K562 (cell line): ENCODE data around the gene LRRC3. TPM values are rescaled to one million over a fixed set of nuclear protein-coding genes. Genes with fewer than 3 reads are reported as not detected.

Experiments used
- ATAC-seq: fragments of 200-7000 bp; cut with Tn5 transposase; 3 replicates; pipeline ENCODE4 v1.9.1; 2020; ENCODE audit warnings: moderate library complexity
- BruUV-seq: library from RNA; stranded (reverse); fragments of 400-500 nt; replicated peaks from 2 replicates; lab custom pipeline; 2021; lab: Mats Ljungman, UMichigan
- CTCF ChIA-PET: fragments of 300-600 bp; formaldehyde crosslinking; extraction: SDS; loops from one replicate; lab custom pipeline; 2021; ENCODE audit warnings: low intra/inter-chr PET ratio; lab: Yijun Ruan, JAX
- POLR2A ChIA-PET: fragments of 300-600, 350-650 bp; sonication (Branson Sonifier 250); formaldehyde crosslinking; extraction: SDS; loops from one replicate; lab custom pipeline; 2021; ENCODE audit warnings: antibody characterized with exemption, inconsistent platforms; lab: Yijun Ruan, JAX
- DNase-seq, 4 experiments: peaks; one replicate each; pipeline versions ENCODE4 v3.0.0 to v3.0.0-alpha.2; 2011 to 2018; ENCODE audit warnings: low spot score in 3 of 4, mixed read lengths in 3 of 4; ENCODE audit errors: extremely low read depth in 1 of 4
- FAIRE-seq: peaks from 2 replicates; lab custom pipeline; 2011; peaks lifted over from hg19 to GRCh38; lab: Jason Lieb, UNC
- H2AFZ ChIP-seq: 2 replicates; pipeline ENCODE4 v1.6.0; 2011; ENCODE audit warnings: low read depth, low read length, control low read depth, inconsistent platforms
- H3K27ac ChIP-seq: fragments of 200-600 bp; 3 replicates; pipeline ENCODE4 v1.8.0; 2011; ENCODE audit warnings: low read depth, mild to moderate bottlenecking, control low read depth, inconsistent platforms, low read length, moderate library complexity, mixed read lengths; ENCODE audit errors: extremely low read depth
- H3K27me3 ChIP-seq, 2 experiments: fragments of 300-600 bp in 1 of 2; 2 replicates in 1 of 2; 3 replicates in 1 of 2; pipeline versions ENCODE4 v1.6.0 to v1.8.0; 2011; ENCODE audit warnings: inconsistent platforms in 2 of 2, low read length in 2 of 2, mild to moderate bottlenecking in 1 of 2, mixed read lengths in 1 of 2, moderate library complexity in 1 of 2; ENCODE audit not compliant: control insufficient read depth in 2 of 2, insufficient read depth in 2 of 2
- H3K36me3 ChIP-seq: fragments of 300-600 bp; 3 replicates; pipeline ENCODE4 v1.8.0; 2011; ENCODE audit warnings: mild to moderate bottlenecking, low read length, inconsistent platforms; ENCODE audit not compliant: control insufficient read depth, insufficient read depth
- H3K4me1 ChIP-seq, 2 experiments: fragments of 200-600 bp in 1 of 2; replicated peaks in 1 of 2; 2 replicates in 1 of 2; 3 replicates in 1 of 2; pipeline versions ENCODE4 v1.5.1 to v1.8.0; 2011; ENCODE audit warnings: inconsistent platforms in 2 of 2, low read length in 2 of 2, mild to moderate bottlenecking in 1 of 2, mixed read lengths in 1 of 2, moderate library complexity in 1 of 2; ENCODE audit not compliant: control insufficient read depth in 2 of 2, insufficient read depth in 2 of 2
- H3K4me2 ChIP-seq: 2 replicates; pipeline ENCODE4 v1.6.1; 2011; ENCODE audit warnings: low read length, control low read depth, inconsistent platforms, mixed read lengths; ENCODE audit not compliant: insufficient read depth
- H3K4me3 ChIP-seq: fragments of 200-600 bp; sonication (generic), shearing (Covaris generic); 2 replicates; pipeline ENCODE4 v1.5.1; 2016; ENCODE audit warnings: control low read depth, inconsistent platforms
- H3K79me2 ChIP-seq: fragments of 200-600 bp; 3 replicates; pipeline ENCODE4 v1.8.0; 2011; ENCODE audit warnings: low read length, inconsistent platforms; ENCODE audit not compliant: control insufficient read depth, insufficient read depth
- H3K9ac ChIP-seq, 2 experiments: 2 replicates each; pipeline versions ENCODE4 v1.6.0 to v1.6.1; 2011; ENCODE audit warnings: low read depth in 2 of 2, low read length in 2 of 2, control low read depth in 1 of 2, inconsistent platforms in 1 of 2, mild to moderate bottlenecking in 1 of 2, mixed read lengths in 1 of 2; ENCODE audit not compliant: insufficient read depth in 1 of 2
- H3K9me1 ChIP-seq: one replicate; pipeline ENCODE4 v1.6.0; 2011; ENCODE audit warnings: inconsistent platforms, mild to moderate bottlenecking, low read length, moderate library complexity; ENCODE audit not compliant: control insufficient read depth, insufficient read depth
- H3K9me3 ChIP-seq: replicated peaks from 2 replicates; pipeline ENCODE4 v1.5.1; 2011; ENCODE audit warnings: low read depth, low read length, inconsistent platforms; ENCODE audit not compliant: control insufficient read depth, insufficient read depth
- H4K20me1 ChIP-seq: replicated peaks from 2 replicates; pipeline ENCODE4 v1.6.1; 2011; ENCODE audit warnings: low read length, inconsistent platforms, mixed read lengths; ENCODE audit not compliant: control insufficient read depth, insufficient read depth
- CTCF ChIP-seq, 3 experiments: IDR thresholded peaks in 2 of 3; conservative IDR thresholded peaks in 1 of 3; 2 replicates each; pipeline ENCODE4 v1.5.1; 2011 to 2012; ENCODE audit warnings: low read length in 3 of 3, mild to moderate bottlenecking in 3 of 3, control low read depth in 2 of 3, improper control_type of control experiment in 1 of 3, inconsistent platforms in 1 of 3, low read depth in 1 of 3, mixed read lengths in 1 of 3, moderate library complexity in 1 of 3; ENCODE audit not compliant: insufficient read depth in 2 of 3
- HDAC1 ChIP-seq, 2 experiments: fragments of 450-650 bp; IDR thresholded peaks; 2 replicates each; pipeline ENCODE4 v1.6.1; 2016 to 2017; ENCODE audit warnings: inconsistent platforms in 1 of 2, mild to moderate bottlenecking in 1 of 2, moderate library complexity in 1 of 2
- HMG20B ChIP-seq: fragments of 250-450 bp; sonication (Bioruptor Pico); IDR thresholded peaks from 2 replicates; pipeline ENCODE4 v1.5.0; 2021; ENCODE audit warnings: mild to moderate bottlenecking
- MAZ ChIP-seq, 2 experiments: fragments of 450-650 bp in 1 of 2; sonication (generic) in 1 of 2; formaldehyde crosslinking; IDR thresholded peaks in 1 of 2; conservative IDR thresholded peaks in 1 of 2; 2 replicates each; pipeline versions ENCODE4 v1.4.0 to v1.5.0; 2020; ENCODE audit warnings: mild to moderate bottlenecking in 1 of 2, missing genetic modification reagents in 1 of 2
- MXD1 ChIP-seq: fragments of 250-450 bp; sonication (Bioruptor Pico); IDR thresholded peaks from 2 replicates; pipeline ENCODE4 v1.8.0; 2021; ENCODE audit warnings: borderline replicate concordance, mild to moderate bottlenecking, moderate library complexity; ENCODE audit not compliant: poor library complexity, severe bottlenecking
- NCOA1 ChIP-seq: fragments of 450-650 bp; IDR thresholded peaks from 2 replicates; pipeline ENCODE4 v1.6.1; 2016; ENCODE audit warnings: low read depth
- NR0B1 ChIP-seq: fragments of 450-650 bp; IDR thresholded peaks from one replicate; pipeline ENCODE4 v1.6.1; 2018; ENCODE audit warnings: mild to moderate bottlenecking, moderate library complexity; ENCODE audit not compliant: partially characterized antibody
- NR2F6 ChIP-seq: fragments of 450-650 bp; formaldehyde crosslinking; IDR thresholded peaks from 2 replicates; pipeline ENCODE4 v1.4.0; 2020; ENCODE audit warnings: mild to moderate bottlenecking
- RBM25 ChIP-seq: fragments of 200-400 bp; formaldehyde crosslinking; IDR thresholded peaks from 2 replicates; pipeline ENCODE4 v1.6.1; 2018; ENCODE audit warnings: low read length, low read depth, moderate library complexity; ENCODE audit not compliant: severe bottlenecking
- RCOR1 ChIP-seq, 2 experiments: IDR thresholded peaks; 2 replicates each; pipeline ENCODE4 v1.6.1; 2012; ENCODE audit warnings: low read depth in 2 of 2, low read length in 2 of 2, borderline replicate concordance in 1 of 2, improper control_type of control experiment in 1 of 2
- RFX5 ChIP-seq: IDR thresholded peaks from 2 replicates; pipeline ENCODE4 v1.6.1; 2011; ENCODE audit warnings: low read depth, mild to moderate bottlenecking, improper control_type of control experiment, low read length
- TGIF2 ChIP-seq: sonication (generic); formaldehyde crosslinking; IDR thresholded peaks from 2 replicates; pipeline ENCODE4 v1.8.1; 2022; ENCODE audit warnings: mild to moderate bottlenecking, missing genetic modification reagents, moderate library complexity
- ZBTB49 ChIP-seq: sonication (generic); formaldehyde crosslinking; IDR thresholded peaks from 2 replicates; pipeline ENCODE4 v1.8.0; 2022; ENCODE audit warnings: missing genetic modification reagents, mild to moderate bottlenecking, borderline replicate concordance
- WGBS: fragments of 100-300 bp; shearing (Covaris generic); methylation state at CpG from one replicate; pipeline ENCODE4 v1.1.6; 2016; ENCODE audit warnings: low coverage, mixed read lengths; ENCODE audit not compliant: insufficient coverage; ENCODE audit errors: missing lambda C conversion rate; 5-methylcytosine and 5-hydroxymethylcytosine counted together
- in situ Hi-C: fragments of 300-500 bp; cut with MboI; formaldehyde crosslinking; loops from 4 replicates; pipeline ENCODE4 v1.15.0; 2018; ENCODE audit warnings: inconsistent platforms, mixed read lengths
- intact Hi-C: fragments of 100-400 bp; cut with micrococcal nuclease; formaldehyde crosslinking; loops from 2 replicates; pipeline ENCODE4 v1.14.2; 2022
- polyA plus RNA-seq, 8 experiments: library from polyadenylated mRNA; depleted of rRNA in 4 of 8; stranded (reverse) in 5 of 8; unstranded in 3 of 8; fragments of >200 nt; fragmentation: Nextera tagmentation in 2 of 8; fragmentation: Illumina TruSeq in 1 of 8; extraction: Ambion mirVana in 2 of 8; extraction: Trizol in 1 of 8; gene quantifications; 2 replicates each; pipeline versions ENCODE4 v1.2.1 to v1.2.3, GENCODE V29; 2011 to 2014; ENCODE audit warnings: inconsistent platforms in 1 of 8, missing spikeins in 1 of 8
- total RNA-seq, 7 experiments: library from RNA; depleted of rRNA in 6 of 7; stranded (reverse); fragments of >200 nt in 6 of 7; fragmentation: Illumina TruSeq in 2 of 7; extraction: Trizol in 2 of 7; gene quantifications; 2 replicates each; pipeline versions ENCODE4 v1.2.1 to v1.2.3, GENCODE V29; 2011 to 2021; ENCODE audit warnings: low replicate concordance in 1 of 7

LRRC3 gene
- total and polyA plus RNA-seq, 9 of the 15 experiments (the other 6 are each of a cell fraction or from before 2014, with no cell fraction given) = 0.04 TPM; not detected in 7

GRCh38 chr21:44487831-44488230 is 32.5 kb downstream of the LRRC3 start:
- ChIA-PET POLR2A (no interaction called here), CTCF (interaction anchor here (0.6 kb wide), 1 partner anchor 852 kb away, joined by 5 read pairs; no protein-coding TSS in a partner anchor)
- no peaks in the 10 kb centered on the region for H3K79me2 ChIP-seq
- no peaks in the 10 kb centered on the region for H3K9me3 ChIP-seq
- no peak overlapping the region for H3K4me3 ChIP-seq
- H3K27ac ChIP-seq = no peak overlapping the region
- H3K27me3 ChIP-seq = peaks cover 14 to 47% of the 10 kb centered on the region in 2 experiments; a peak in 4 of 5 replicates
- peak; percentile 76 for FAIRE-seq
- H4K20me1 ChIP-seq = no peaks in the 10 kb centered on the region
- ATAC-seq = peak; percentile 76; the same call in 2 of the 3 replicates
- WGBS = 0% methylated on average over 4 of the region's 4 CpGs
- H2AFZ ChIP-seq = no peak overlapping the region
- no peaks in the 10 kb centered on the region for H3K36me3 ChIP-seq
- no peak overlapping the region for H3K4me2 ChIP-seq
- BruUV-seq = no TSS peak
- H3K9me1 ChIP-seq = no peaks in the 10 kb centered on the region
- H3K9ac ChIP-seq = no peak overlapping the region
- DNase-seq = peak; percentile 66 to 76 (median 71)
- peaks cover 0 to 10% of the 10 kb centered on the region in 2 experiments; a peak in 3 of 5 replicates for H3K4me1 ChIP-seq
- in situ Hi-C loops (no loop called here), intact Hi-C loops (no loop called here)
- TF ChIP-seq MAZ (CRISPR knock-in tag; conservative IDR thresholded peaks at IDR 0.05 in 1 of 2, IDR thresholded peaks at IDR 0.05 in 1 of 2) (peak in 1 of 2 experiments; percentile 29; a peak in 1 of 4 replicates), MXD1 (CRISPR knock-in tag) (no peak), HMG20B (CRISPR knock-in tag) (no peak), CTCF (IDR thresholded peaks at IDR 0.05 in 2 of 3, conservative IDR thresholded peaks at IDR 0.05 in 1 of 3; ENCODE audit: insufficient read depth in 2 of 3, low read depth in 1 of 3, low read length in 3 of 3) (peak; percentile 78 to 81 (median 80)), NCOA1 (no peak), RFX5 (no peak), HDAC1 (IDR thresholded peaks at IDR 0.05) (no peak), RCOR1 (IDR thresholded peaks at IDR 0.05; ENCODE audit: borderline replicate concordance in 1 of 2, low read depth in 2 of 2, low read length in 2 of 2) (no peak), TGIF2 (CRISPR knock-in tag) (no peak), NR2F6 (no peak), NR0B1 (no peak), ZBTB49 (CRISPR knock-in tag) (no peak), RBM25 (no peak)
